Tibial nerve (tissue), 4 donors: ENCODE data around the gene ACTR5. TPM values are rescaled to one million over a fixed set of nuclear protein-coding genes. Genes with fewer than 3 reads are reported as not detected.
"Not testable (repeated sequence)": the region's sequence is repeated elsewhere in the genome, so short reads cannot be mapped to it uniquely, and the experiment has no call there.

Source experiments
- DNase-seq, 2 donors: peaks; one replicate each; pipeline ENCODE4 v3.0.0-alpha.2; 2019; ENCODE audit warnings: low spot score in 2 of 2
- H3K27ac ChIP-seq, 4 donors: fragments of 200-600 bp; sonication (generic) in 3 of 4; one replicate each; pipeline ENCODE4 v1.5.1; 2017 to 2019; ENCODE audit warnings: mild to moderate bottlenecking in 1 of 4
- H3K27me3 ChIP-seq, 2 donors: fragments of 200-600 bp; sonication (generic) in 1 of 2; one replicate each; pipeline versions ENCODE4 v1.5.1 to v1.6.0; 2017 to 2019
- H3K36me3 ChIP-seq, 3 donors: fragments of 200-600 bp; sonication (generic); one replicate each; pipeline ENCODE4 v1.5.1; 2018 to 2019
- H3K4me1 ChIP-seq, 4 donors: fragments of 200-600 bp; sonication (generic) in 3 of 4; one replicate each; pipeline ENCODE4 v1.5.1; 2017 to 2019
- H3K4me3 ChIP-seq, 4 donors: fragments of 200-600 bp; sonication (generic) in 3 of 4; one replicate each; pipeline ENCODE4 v1.5.1; 2017 to 2019; ENCODE audit warnings: mild to moderate bottlenecking in 1 of 4, moderate library complexity in 1 of 4
- H3K9me3 ChIP-seq, 4 donors: fragments of 200-600 bp; sonication (generic) in 3 of 4; one replicate each; pipeline ENCODE4 v1.5.1; 2017 to 2019
- CTCF ChIP-seq, 5 experiments: fragments of 200-600 bp in 3 of 5; fragments of 450-650 bp in 2 of 5; sonication (generic) in 3 of 5; IDR thresholded peaks; one replicate each; pipeline ENCODE4 v1.5.1; 2016 to 2019; ENCODE audit warnings: antibody characterized with exemption in 5 of 5, mild to moderate bottlenecking in 3 of 5, moderate library complexity in 2 of 5
- EP300 ChIP-seq, 2 donors: sonication (generic); formaldehyde crosslinking; IDR thresholded peaks; one replicate each; pipeline ENCODE4 v1.6.1; 2017; ENCODE audit warnings: antibody characterized with exemption in 2 of 2, mild to moderate bottlenecking in 1 of 2
- POLR2A ChIP-seq, 2 donors: fragments of 450-650 bp; IDR thresholded peaks; one replicate each; pipeline ENCODE4 v1.6.1; 2017; ENCODE audit warnings: antibody characterized with exemption in 2 of 2, mild to moderate bottlenecking in 2 of 2, moderate library complexity in 2 of 2
- WGBS, 2 donors: methylation state at CpG; one replicate each; pipeline ENCODE4 v1.1.5; 2018; 5-methylcytosine and 5-hydroxymethylcytosine counted together
- total RNA-seq, 4 donors: library from RNA; depleted of rRNA; stranded (reverse); fragments of >200 nt; gene quantifications; one replicate each; pipeline ENCODE4 v1.1.0, GENCODE V29; 2016

The ACTR5 gene
- total RNA-seq, 4 donors from 2014 or later, result 14.7 to 19.0 (median 18.6) TPM

GRCh38 chr20:38811769-38812168 lies 63.5 kb downstream of the ACTR5 start:
- no peak for TF ChIP-seq POLR2A (IDR thresholded peaks at IDR 0.05)
- TF ChIP-seq EP300 (IDR thresholded peaks at IDR 0.05), result no peak
- peaks cover 0 to 27% of the 10 kb centered on the region in 2 donors for H3K27me3 ChIP-seq
- no peak for DNase-seq
- 70 to 71% methylated on average over 4 of the region's 4 CpGs for WGBS, 2 donors
- no peaks in the 10 kb centered on the region for H3K9me3 ChIP-seq
- H3K27ac ChIP-seq, result no peak overlapping the region
- H3K4me1 ChIP-seq, result peaks cover 0 to 11% (median 3%) of the 10 kb centered on the region in 4 donors
- no peaks in the 10 kb centered on the region for H3K36me3 ChIP-seq
- H3K4me3 ChIP-seq, result no peak overlapping the region

- no peak overlapping the region for H3K27ac ChIP-seq
- H3K9me3 ChIP-seq, result no peaks in the 10 kb centered on the region
- no peaks in the 10 kb centered on the region for H3K36me3 ChIP-seq
- TF ChIP-seq EP300 (IDR thresholded peaks at IDR 0.05) (no peak), POLR2A (IDR thresholded peaks at IDR 0.05) (no peak), CTCF (IDR thresholded peaks at IDR 0.05) (no peak)
- 51% methylated on average over 5 of the region's 5 CpGs for WGBS, 2 donors
- peaks cover 0 to 23% of the 10 kb centered on the region in 2 donors for H3K27me3 ChIP-seq
- no peak overlapping the region for H3K4me3 ChIP-seq
- DNase-seq, result no peak
- peaks cover 0 to 11% (median under 1%) of the 10 kb centered on the region in 4 donors for H3K4me1 ChIP-seq
Observed at GRCh38 chr20:38812182-38812581, 63.9 kb downstream of the ACTR5 start.

GRCh38 chr20:38812709-38813573 lies 64.7 kb downstream of the ACTR5 start:
- H3K27me3 ChIP-seq, result peaks cover 0 to 15% of the 10 kb centered on the region in 2 donors
- 80 to 91% methylated on average over 4 of the region's 4 CpGs for WGBS, 2 donors
- H3K27ac ChIP-seq, result no peak overlapping the region
- peaks cover 0 to 11% (median 0%) of the 10 kb centered on the region in 4 donors for H3K4me1 ChIP-seq
- DNase-seq, result no peak
- H3K36me3 ChIP-seq, result no peaks in the 10 kb centered on the region
- no peak overlapping the region for H3K4me3 ChIP-seq
- no peaks in the 10 kb centered on the region for H3K9me3 ChIP-seq
- TF ChIP-seq EP300 (IDR thresholded peaks at IDR 0.05), result no peak
- TF ChIP-seq CTCF (IDR thresholded peaks at IDR 0.05), result no peak
- TF ChIP-seq POLR2A (IDR thresholded peaks at IDR 0.05), result no peak

GRCh38 chr20:38813574-38813962 lies 65.3 kb downstream of the ACTR5 start:
- peaks cover 0 to 10% (median 0%) of the 10 kb centered on the region in 4 donors for H3K4me1 ChIP-seq
- H3K36me3 ChIP-seq, H3K9me3 ChIP-seq, H3K27ac ChIP-seq, H3K4me3 ChIP-seq, H3K27me3 ChIP-seq, DNase-seq: not testable (repeated sequence)
- WGBS, 2 donors, result 87 to 91% methylated on average over 6 of the region's 6 CpGs

GRCh38 chr20:38815446-38815845 lies 67.2 kb downstream of the ACTR5 start:
- TF ChIP-seq POLR2A (IDR thresholded peaks at IDR 0.05) (no peak), EP300 (IDR thresholded peaks at IDR 0.05) (no peak), CTCF (IDR thresholded peaks at IDR 0.05) (no peak)
- Histone ChIP-seq H3K4me3 (no peak overlapping the region), H3K9me3 (no peaks in the 10 kb centered on the region), H3K27me3 (no peaks in the 10 kb centered on the region), H3K4me1 (peaks cover 0 to 8% (median 0%) of the 10 kb centered on the region in 4 donors), H3K27ac (no peak overlapping the region), H3K36me3 (no peaks in the 10 kb centered on the region)
- no peak for DNase-seq
